Activated CD4-positive, alpha-beta T cell treated with anti-CD3 and anti-CD28 coated beads, Interleukin-2, amount 50 U/mL, for 4 hours (primary cell): Measurements from ENCODE around the gene TSPAN32.
"Not testable (repeated sequence)": the region's sequence is repeated elsewhere in the genome, so short reads cannot be mapped to it uniquely, and the experiment has no call there.

Source experiments
- DNase-seq, 2 experiments: peaks; one replicate each; pipeline ENCODE4 v3.0.0-alpha.2; 2020

Gene TSPAN32

DNA sequence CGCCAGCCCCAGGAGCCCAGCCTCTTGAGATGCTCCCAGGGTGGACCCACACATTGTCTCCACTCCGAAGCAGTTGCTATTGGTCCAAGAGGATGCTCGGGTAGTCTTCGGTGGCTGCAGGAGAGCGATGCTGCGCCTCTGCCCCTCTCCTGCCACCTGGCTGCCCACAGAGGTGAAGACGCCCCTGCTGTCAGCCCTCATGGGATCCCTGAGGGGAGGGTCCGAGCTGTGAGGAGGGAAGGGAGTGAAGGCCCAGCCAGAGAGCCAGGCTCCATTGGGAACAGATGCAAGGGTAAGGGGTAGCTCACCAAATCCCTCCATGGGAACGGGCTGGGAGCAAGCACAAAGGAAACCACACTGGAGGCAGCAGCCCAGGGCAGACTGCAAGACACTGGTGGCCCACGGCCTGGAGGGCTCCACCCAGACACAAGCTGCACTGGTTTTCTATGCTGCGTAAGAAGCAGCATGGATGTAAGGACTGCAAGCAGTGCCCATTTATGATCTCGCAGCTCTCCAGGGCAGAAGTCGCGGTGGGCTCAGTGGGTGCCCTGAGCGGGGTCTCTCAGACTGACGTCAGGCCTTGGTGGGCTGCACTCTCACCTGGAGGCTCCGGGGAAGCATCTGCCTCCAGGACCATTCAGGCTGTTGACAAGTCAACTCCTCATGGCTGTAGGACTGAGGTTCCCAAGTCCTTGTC lies 15.7 kb downstream of the TSPAN32 start:
- DNase-seq: no peak

DNA sequence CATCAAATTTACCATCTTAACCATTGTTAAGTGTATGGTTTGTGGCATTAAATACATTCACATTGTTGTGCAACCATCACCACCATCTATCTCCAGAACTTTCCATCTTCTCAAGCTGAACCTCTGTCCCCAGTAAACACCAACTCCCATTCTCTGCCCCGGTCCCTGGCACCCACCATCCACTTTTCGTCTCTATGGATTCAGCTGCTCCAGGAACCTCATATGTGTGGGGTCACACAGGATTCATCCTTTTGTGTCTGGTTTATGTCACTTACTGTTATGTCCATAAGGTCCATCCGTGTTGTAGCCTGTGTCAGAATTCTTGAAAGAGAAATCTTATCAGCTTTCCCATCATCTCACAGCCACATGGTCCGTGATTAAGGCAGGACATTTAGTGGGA lies 16.3 kb downstream of the TSPAN32 start:
- no peak for DNase-seq

DNA sequence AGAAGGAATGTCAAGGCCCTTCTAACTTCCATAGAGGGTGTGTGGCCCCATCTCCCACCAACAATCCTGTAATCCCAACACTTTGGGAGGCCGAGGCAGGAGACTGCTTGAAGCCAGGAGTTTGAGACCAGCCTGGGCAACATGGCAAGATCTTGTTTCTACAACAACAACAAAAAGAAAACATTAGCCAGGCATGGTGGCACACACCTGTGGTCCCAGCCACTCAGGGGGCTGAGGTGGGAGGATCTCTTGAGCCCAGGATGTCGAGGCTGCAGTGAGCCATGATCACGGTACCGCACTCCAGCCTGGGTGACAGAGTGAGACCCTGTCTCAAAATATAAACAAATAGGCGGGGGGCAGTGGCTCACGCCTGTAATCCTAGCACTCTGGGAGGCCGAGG lies 16.9 kb downstream of the TSPAN32 start:
- DNase-seq: no peak

DNA sequence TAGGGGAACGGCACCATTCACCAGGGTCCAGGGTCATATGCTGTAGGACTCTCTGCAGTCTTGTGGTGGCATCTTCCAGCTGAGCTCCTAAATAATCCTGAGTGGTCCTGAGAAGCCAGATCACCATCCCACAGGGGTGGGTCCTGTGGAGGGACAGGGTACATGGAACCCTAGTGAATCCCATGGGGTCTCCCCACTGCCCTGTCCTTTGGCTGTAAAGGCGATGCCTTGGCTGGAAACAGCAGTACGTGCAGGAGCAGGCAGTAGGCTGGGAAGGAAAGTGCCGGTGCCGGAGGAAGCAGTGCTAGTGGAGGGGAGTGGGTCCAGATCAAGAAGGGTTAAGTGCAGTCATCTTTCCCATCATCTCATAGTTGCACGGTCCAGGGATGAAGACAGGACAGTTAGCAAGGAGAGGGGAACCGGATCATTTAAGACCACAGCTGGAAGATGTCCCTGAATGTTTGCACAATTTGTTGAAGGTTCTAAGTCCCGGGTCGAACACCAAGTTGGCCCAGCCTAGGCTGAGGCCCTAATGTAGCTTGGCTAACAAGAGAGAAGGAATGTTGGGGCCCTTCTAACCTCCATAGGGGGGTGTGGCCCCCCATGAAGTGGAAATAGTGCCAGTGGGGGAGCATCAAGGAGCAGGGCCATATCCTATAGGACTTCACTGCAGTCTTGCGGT lies 18.1 kb downstream of the TSPAN32 start:
- no peak for DNase-seq

DNA sequence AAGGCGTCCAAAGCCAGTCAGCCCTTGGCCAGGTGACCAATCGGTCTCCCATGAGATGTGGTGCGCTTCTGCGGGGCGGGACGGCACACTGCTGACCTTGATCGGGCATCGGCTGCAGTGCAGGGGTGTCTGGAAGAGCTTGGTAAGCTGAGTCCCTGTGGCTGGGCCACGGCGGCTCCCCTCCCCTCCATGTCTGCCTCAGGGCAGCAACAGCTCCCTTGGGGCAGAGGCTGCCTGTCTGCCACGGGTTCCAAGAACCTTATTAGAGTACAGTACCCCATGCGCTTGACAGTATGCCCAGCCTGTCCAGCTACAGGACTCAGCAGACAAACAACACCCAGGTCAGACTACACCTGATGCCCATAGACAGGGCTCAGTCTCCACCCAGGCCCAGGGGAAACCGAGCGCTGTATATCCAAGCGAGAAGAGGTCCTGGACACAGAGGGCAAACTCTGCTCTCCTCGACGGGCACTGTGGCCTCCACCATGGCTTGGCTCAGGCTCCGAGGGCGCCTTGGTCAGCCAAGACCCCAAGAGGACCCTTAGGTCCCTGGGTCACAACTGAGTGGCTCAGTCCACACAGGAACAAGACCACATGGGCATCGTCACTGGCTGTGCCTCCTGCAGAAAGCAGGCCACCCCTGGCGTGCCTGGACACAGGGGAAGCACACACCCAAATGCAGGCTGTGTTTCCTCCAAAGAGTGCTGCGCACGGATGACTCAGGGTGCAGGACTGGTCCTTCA lies 18.9 kb downstream of the TSPAN32 start:
- DNase-seq: no peak

DNA sequence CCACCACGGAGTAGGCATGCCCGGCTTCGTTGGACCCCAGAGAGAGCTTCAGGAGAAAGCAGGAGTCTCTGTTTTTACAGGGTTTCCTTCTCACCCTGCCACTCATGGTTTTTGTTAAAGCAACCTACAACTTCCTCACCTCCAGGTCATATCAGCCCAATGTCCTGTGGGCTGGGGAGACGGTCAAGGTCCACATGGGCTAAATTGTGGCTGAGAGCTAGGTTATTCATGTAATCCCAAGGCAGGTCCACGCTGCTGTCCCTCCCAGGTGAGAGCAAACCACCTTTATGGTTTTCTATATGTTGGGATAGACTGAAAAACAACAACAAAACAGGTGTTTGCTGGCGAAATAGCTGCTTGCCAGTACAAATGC lies 19.5 kb downstream of the TSPAN32 start:
- no peak for DNase-seq

DNA sequence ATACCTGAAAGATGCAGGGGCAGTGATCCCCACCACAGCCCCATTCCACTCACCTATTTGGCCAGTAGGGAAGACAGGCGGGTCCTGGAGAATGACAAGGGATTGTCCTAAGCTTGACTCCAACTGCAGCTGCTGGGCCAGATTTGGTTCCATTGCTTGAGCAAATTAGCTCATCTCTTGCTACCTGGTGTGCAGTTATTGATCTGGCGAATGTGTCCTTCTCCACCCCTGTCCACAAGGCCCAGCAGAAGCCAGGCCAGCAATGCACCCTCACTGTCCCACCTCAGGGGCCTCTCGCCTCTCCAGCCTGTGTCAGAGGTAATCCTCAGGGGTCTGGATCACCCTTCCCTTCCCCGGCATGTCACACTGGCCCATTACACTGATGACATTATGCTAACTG lies 23.3 kb downstream of the TSPAN32 start:
- DNase-seq: no peak

DNA sequence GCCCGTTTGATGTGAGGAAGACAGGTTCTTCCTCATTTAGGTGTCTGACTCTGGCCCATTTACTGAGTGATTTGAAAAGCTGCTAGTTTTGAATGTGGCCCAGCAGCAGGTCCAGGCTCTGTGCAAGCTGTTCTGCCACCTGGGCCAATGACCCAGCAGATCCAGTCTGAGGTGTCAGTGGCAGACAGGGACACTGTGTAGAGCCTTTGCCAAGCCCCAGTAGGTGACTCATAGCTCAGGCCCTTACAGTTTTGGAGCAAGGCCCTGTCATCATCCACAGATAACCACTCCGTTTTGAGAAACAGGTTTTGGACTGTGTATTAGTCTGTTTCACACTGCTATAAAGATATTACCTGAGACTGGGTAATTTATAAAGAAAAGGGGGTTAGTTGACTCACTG lies 23.9 kb downstream of the TSPAN32 start:
- DNase-seq: no peak

DNA sequence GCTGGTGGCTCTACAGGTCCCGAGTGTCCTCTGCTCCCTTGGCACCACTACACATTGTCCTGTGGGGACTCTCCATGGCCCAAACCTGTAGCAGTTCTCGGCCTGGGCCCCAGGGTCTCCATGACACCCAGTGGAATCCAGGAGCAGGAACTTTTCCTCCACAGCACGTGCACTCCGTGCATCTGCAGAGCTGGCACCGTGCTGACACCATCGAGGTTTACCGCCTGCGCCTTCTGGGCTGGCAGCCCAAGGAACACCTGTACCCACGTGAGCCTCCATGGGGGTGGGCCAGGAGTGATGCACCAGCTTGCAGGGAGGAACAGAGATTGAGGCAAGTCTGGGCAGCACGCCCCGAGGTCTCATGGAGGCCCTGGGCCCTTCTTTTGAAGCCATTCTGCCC lies 25.2 kb downstream of the TSPAN32 start:
- DNase-seq: no peak

DNA sequence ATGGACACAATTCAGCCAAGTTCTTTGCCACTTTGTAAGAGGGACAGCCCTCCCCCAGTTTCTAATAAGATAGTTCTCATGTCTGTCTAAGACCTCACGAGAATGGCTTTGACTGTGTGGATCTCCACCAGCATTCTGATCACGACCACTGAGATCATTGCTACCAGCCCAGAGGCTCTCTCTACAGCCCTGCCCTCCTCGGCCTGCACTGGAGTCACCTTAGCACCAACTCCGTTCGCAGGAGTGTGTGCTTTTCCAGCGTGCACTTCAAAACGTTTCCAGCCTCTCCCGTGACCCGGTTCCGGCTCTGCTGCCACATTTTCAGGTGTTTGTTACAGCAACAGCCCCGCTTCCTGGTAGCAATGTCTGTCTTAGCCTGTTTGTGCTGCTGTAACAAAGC lies 26.2 kb downstream of the TSPAN32 start:
- no peak for DNase-seq

DNA sequence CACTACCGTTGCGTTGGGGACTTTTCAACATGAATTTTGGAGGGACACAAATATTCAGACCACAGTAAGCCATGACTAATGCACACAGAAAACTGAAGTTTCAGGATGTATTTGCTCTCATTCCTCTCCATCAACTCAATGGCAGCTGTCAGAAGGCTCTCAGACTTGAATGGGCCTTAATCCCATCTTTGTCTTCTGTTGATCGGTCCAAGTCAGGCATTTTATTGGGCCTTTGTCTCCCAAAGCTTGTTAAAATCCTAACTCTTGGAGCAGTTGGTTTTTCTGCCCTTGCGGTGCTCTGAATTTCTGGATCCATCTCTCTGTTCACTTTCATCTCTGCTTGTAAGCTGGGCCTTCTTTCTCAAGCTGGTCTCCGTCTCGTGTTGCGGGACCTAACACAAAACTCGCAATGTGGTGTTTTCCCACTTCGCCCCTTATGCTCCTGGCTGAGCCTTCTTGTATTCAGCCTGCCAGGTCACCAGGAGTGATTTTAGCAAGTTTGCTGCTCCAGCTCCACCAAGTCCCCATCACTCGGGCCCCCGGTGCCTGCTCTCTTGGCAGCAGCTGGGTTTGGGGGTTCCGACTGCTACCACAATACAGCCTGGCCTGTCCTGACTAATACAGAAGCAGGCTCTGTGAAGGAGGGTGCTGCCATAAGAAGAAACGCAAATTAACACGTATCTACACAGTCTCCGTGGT lies 27.0 kb downstream of the TSPAN32 start:
- no peak for DNase-seq

DNA sequence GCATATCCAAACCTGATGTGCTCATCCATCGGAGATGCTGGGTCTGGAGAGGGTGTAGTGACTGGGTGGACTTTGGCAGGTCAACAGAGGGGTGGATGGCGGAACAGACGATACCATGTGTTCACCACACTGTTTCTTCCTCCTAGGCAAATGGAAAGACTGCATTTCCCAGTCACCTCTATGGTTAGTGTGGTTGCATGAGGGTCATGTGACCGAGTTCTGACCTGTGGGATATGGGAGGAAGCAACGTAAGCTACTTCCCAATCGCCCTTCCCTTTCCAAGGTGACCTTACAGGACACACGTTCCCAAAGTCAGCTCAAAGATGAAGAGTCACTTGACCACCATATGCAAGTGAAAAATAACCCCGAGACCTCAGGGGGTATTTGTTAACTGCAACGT lies 27.7 kb downstream of the TSPAN32 start:
- DNase-seq: no peak

DNA sequence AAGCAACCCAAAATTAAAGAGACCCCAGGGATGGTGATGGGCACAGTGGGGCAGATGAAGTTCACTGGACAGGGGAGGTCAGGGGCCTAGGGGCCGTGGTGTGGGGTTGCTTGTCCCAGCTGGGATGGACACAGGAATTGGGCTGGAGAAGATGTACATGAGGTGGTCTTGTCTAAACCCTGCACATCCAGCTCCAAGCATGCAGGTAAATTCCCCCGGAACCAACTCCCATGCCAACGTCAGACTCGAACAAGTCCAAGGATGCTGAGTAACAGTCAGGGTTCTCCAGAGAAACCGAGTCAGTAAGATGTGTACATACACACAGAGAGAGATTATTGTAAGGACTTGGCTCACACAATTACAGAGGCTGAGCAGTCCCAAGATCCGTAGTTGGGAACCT lies 28.9 kb downstream of the TSPAN32 start:
- no peak for DNase-seq

DNA sequence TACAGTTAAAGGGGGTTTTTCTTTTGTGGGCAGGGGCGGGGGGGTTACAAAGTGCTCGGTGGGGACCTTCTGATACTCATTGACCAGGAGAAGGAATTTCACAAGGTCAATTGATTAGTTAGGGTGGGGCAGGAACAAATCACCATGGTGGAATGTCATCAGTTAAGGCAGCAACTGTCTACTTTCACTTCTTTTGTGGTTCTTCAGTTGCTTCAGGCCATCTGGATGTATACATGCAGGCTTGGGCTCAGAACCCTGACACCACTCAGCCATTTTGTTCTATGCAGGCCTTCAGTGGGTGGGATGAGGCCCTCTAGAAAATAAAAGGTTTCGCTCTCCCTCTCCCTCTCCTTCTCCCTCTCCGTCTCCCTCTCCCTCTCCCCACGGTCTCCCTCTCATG lies 29.6 kb downstream of the TSPAN32 start:
- no peak for DNase-seq

DNA sequence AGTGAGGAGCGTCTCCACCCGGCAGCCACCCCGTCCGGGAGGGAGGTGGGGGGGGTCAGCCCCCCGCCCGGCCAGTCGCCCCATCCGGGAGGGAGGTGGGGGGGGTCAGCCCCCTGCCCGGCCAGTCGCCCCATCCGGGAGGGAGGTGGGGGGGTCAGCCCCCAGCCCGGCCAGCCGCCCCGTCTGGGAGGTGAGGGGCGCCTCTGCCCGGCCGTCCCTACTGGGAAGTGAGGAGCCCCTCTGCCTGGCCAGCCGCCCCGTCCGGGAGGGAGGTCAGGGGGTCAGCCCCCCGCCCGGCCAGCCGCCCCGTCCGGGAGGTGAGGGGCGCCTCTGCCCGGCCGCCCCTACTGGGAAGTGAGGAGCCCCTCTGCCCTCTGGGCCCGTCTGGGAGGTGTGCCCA lies 30.8 kb downstream of the TSPAN32 start:
- not testable (repeated sequence) for DNase-seq

DNA sequence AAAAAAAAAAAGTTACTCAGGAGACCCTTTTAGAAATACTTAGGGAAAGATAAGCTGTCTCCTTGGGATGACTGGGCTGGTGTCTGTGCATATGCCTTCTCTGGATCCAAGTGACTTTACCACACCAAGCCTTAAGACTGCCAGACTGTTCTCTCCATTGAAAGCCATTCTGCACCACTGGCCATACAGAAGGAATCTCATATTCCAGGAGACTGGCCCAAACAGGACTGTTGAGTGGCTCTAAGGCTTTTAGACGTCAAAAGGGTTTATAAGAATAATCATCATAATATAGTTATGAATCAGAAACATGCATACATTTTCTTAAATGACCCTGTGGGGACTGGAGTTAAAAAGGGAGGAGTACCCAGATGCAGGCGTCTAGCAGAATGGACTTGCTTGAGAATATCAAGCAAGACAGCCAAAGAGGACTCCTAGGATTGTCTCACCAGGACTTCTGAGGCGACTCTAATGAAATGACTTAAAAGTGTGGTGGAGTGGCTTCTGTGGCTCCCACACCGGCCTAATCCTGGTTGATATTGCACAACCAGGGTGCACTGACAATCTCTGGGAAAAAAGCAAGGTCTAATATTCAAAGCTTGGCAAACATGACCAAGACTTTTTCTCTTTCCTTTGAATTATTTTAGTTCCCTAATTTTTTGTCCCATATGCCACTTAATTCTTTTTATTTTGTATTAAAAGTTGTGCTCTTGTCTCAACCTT lies 31.8 kb downstream of the TSPAN32 start:
- DNase-seq: not testable (repeated sequence)

DNA sequence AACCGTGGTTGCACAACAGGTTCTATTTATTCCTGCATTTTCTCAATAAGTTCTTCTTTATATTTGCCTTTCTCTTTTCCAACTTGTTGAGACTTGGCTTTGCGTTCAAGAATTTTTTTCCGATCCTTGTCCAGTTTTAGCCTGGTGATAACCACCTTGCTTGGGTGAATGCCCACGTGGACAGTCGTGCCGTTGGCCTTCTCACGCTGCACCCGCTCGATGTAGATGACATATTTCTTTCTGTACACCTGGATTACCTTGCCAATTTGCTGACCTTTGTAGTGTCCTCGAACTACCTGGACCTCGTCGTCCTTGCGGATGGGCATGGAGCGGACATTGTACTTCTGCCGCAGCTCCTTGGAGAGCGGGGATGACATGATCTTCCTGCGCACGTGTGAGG lies 33.5 kb downstream of the TSPAN32 start:
- not testable (repeated sequence) for DNase-seq

DNA sequence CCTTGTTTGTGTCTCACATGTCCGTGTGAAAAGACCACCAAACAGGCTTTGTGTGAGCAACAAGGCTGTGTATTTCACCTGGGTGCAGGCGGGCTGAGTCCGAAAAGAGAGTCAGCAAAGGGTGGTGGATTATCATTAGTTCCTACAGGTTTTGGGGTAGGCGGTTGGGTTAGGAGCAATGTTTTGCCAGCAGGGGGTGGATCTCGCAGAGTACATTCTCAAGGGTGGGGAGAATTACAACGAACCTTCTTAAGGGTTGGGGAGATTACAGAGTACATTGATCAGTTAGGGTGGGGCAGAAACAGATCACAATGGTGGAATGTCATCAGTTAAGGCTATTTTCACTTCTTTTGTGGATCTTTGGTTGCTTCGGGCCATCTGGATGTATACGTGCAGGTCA lies 36.9 kb downstream of the TSPAN32 start:
- DNase-seq: not testable (repeated sequence)

DNA sequence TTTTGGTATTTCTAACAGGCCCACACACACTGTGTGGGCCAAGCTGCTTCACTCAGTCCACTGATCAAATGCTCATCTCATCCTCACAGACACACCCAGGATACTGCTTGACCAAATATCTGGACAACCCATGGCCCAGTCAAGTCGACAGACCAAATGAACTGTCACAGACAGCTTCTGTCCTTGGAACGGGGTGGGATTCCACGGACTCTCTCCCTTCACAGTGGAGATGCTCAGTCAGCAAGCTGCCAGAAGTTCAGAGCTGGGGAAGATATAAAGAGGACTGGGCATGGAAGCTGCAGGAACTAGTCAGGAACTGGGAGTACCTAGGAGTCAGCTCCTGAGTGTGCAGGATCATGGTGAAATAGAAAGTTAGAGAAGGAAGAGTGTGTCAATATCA lies 40.7 kb downstream of the TSPAN32 start:
- no peak for DNase-seq

DNA sequence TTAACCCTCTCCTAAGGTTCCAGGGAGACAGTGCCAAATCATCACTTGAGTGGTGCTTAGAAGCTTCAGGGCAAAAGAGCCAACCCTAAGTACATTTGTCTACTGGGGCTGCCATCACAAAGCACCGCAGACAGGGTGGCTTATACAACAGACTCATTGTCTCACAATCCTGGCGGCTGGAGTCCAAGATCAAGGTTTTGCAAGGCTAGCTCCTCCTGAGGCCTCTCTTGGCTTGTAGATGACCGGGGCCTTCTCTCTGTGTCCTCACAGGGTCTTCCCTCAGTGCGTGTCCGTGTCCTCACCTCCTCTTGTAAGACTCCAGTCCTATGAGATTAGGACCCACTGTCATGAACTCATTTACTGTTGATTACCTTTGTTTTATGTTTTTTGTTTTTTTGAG lies 41.2 kb downstream of the TSPAN32 start:
- no peak for DNase-seq

DNA sequence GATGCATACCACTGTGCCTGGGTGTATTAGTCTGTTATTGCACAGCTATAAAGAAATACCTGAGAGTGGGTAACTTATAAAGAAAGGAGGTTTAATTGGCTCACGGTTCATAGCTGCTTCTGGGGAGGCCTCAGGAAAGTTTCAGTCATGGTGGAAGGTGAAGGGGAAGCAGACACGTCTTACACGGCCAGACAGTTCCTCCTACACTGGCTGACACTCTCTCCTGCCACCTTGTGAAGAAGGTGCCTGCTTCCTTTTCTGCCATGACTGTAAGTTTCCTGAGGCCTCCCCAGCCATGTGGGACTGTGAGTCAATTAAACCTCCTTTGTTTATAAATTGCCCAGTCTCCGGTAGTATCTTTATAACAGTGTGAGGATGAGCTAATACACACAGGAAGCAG lies 41.7 kb downstream of the TSPAN32 start:
- no peak for DNase-seq

DNA sequence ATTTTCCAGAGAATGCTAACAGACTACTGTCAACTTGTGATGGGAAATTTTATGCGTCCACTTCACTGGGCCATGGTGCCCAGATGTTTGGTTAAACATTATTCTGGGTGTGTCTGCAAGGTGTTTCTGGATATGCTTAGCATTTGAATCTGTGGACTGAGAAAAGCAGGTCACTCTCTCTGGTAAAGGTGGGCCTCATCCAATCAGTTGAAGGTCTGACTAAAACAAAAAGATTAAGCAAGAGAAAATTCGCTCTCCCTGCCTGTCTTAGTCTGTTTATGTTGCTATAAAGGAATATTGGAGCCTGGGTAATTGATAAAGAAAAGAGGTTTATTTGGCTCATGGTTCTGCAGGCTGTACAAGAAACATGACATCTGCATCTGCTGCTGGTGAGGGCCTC lies 43.2 kb downstream of the TSPAN32 start:
- DNase-seq: no peak

DNA sequence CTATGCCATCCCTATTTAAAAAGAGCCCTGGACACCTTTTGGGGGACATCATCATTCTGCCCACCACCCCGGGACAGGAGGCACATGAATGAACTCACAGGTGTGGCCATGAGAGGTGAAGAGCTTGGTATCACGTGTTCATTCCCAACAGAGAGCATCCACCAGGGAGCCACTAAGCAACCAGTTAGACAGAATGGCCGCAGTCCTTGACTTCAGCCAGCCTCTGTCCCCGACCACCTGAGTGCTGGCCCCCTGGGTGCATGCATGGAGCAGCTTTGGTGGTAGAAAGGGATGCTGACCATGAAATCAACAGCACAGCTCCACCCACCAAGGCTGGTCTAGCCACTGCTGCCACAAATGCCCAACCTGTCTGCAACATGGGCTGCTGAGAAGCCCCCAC lies 44.2 kb downstream of the TSPAN32 start:
- no peak for DNase-seq
